ENCODE results near the gene FOXP2.

Gene FOXP2

DNA sequence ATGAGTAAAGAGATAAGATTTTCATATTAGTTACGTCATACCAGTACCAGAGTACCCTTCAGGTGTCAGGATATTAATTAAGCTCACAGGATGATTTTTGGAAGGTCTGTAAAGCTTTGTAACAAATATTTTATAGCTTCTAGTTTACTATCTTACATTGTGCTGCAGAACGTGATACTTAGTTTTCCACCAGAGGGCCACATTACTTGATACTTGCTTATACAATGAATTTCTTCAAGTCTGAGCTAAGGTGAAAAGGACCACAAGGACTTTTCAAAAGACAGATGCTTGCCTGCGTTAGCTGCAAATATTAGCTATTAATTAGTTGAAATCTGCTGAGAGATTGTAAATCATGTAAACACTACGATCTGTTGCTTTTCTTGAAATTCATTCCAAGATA lies 12.2 kb downstream of the FOXP2 start:
- no peaks in the 10 kb centered on the region for H3K9me3 ChIP-seq (ENCODE audit: control insufficient read depth, insufficient read depth, low read depth, low read length)
- no peak overlapping the region for H3K27ac ChIP-seq (ENCODE audit: extremely low read depth, low read depth, low read length)
- no peaks in the 10 kb centered on the region for H3K36me3 ChIP-seq (ENCODE audit: control insufficient read depth in 2 of 2, insufficient read depth in 1 of 2, low read length in 2 of 2)
- no peak overlapping the region for H3K4me3 ChIP-seq (ENCODE audit: low read depth, low read length)
- no peaks in the 10 kb centered on the region for H3K4me1 ChIP-seq (ENCODE audit: control insufficient read depth, insufficient read depth, low read length)
- ChIA-PET CTCF (interaction anchor here (0.5 to 3.6 kb wide), 22 partner anchors 12 to 1291 kb away, joined by 3 to 39 read pairs (median 3); partner anchors contain the start of gene FOXP2), POLR2A (no interaction called here)
- TF ChIP-seq ZNF335 (tag by site-specific recombination; conservative IDR thresholded peaks at IDR 0.05) (peak; percentile 34; the same call in 1 of the 2 replicates), ZNF37A (tag by site-specific recombination; IDR thresholded peaks at IDR 0.05) (no peak), ZNF121 (tag by site-specific recombination; IDR thresholded peaks at IDR 0.05) (no peak), ZNF701 (tag by site-specific recombination; IDR thresholded peaks at IDR 0.05) (no peak), ZNF654 (tag by site-specific recombination; IDR thresholded peaks at IDR 0.05; ENCODE audit: low read depth) (peak; percentile 39; the same call in 1 of the 2 replicates)

DNA sequence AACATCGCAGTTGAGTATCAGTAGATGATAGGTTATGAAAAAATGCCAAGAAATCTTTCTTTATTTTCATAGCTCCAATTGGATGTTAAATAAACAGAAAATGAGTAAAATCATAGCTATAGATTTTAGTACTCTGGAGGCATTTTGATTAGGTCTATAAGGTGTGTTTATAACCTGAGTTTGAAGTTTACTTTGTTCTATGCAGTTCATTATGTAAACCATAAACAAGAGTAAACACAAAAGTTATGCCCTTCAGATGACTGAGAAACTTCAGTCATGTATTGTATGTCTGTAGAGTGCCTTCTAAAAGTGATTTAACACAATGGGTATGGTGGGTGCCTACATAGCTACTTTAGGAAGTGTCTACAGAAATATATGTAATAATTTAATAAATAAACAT lies 13.6 kb downstream of the FOXP2 start:
- POLR2A ChIA-PET = no interaction called here
- Histone ChIP-seq H3K4me1 (ENCODE audit: control insufficient read depth, insufficient read depth, low read length) (0 out of 2 replicates have a peak, but pooled peaks cover 7% of the 10 kb centered on the region), H3K4me3 (ENCODE audit: low read depth, low read length) (no peak overlapping the region), H3K27ac (ENCODE audit: extremely low read depth, low read depth, low read length) (no peak overlapping the region), H3K36me3 (ENCODE audit: control insufficient read depth in 2 of 2, insufficient read depth in 1 of 2, low read length in 2 of 2) (no peaks in the 10 kb centered on the region), H3K9me3 (ENCODE audit: control insufficient read depth, insufficient read depth, low read depth, low read length) (no peaks in the 10 kb centered on the region)
- CTCF ChIA-PET = interaction anchor here (2.1 to 3.6 kb wide), 3 partner anchors 19 to 234 kb away, joined by 6 to 39 read pairs (median 7); no protein-coding TSS in a partner anchor
- no peak for TF ChIP-seq ZNF449 (tag by site-specific recombination; IDR thresholded peaks at IDR 0.05)
- no peak for TF ChIP-seq ZNF488 (tag by site-specific recombination; IDR thresholded peaks at IDR 0.05)
- no peak for TF ChIP-seq ZNF513 (tag by site-specific recombination; IDR thresholded peaks at IDR 0.05)
- TF ChIP-seq ZFP3 (tag by site-specific recombination; IDR thresholded peaks at IDR 0.05; ENCODE audit: low read depth) = no peak
- no peak for TF ChIP-seq ZNF585B (tag by site-specific recombination; IDR thresholded peaks at IDR 0.05)
- no peak for TF ChIP-seq ZNF548 (tag by site-specific recombination; IDR thresholded peaks at IDR 0.05)
- no peak for TF ChIP-seq ZNF433 (tag by site-specific recombination; IDR thresholded peaks at IDR 0.05; ENCODE audit: low read depth)
- no peak for TF ChIP-seq ZNF16 (tag by site-specific recombination; IDR thresholded peaks at IDR 0.05; ENCODE audit: low read depth)
- TF ChIP-seq PRDM2 (tag by site-specific recombination; IDR thresholded peaks at IDR 0.05; ENCODE audit: borderline replicate concordance) = no peak
- no peak for TF ChIP-seq ZBTB48 (tag by site-specific recombination; IDR thresholded peaks at IDR 0.05)
- TF ChIP-seq, protein P1, sequence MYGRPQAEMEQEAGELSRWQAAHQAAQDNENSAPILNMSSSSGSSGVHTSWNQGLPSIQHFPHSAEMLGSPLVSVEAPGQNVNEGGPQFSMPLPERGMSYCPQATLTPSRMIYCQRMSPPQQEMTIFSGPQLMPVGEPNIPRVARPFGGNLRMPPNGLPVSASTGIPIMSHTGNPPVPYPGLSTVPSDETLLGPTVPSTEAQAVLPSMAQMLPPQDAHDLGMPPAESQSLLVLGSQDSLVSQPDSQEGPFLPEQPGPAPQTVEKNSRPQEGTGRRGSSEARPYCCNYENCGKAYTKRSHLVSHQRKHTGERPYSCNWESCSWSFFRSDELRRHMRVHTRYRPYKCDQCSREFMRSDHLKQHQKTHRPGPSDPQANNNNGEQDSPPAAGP (tag by site-specific recombination; IDR thresholded peaks at IDR 0.05) = no peak
- TF ChIP-seq, protein P2, sequence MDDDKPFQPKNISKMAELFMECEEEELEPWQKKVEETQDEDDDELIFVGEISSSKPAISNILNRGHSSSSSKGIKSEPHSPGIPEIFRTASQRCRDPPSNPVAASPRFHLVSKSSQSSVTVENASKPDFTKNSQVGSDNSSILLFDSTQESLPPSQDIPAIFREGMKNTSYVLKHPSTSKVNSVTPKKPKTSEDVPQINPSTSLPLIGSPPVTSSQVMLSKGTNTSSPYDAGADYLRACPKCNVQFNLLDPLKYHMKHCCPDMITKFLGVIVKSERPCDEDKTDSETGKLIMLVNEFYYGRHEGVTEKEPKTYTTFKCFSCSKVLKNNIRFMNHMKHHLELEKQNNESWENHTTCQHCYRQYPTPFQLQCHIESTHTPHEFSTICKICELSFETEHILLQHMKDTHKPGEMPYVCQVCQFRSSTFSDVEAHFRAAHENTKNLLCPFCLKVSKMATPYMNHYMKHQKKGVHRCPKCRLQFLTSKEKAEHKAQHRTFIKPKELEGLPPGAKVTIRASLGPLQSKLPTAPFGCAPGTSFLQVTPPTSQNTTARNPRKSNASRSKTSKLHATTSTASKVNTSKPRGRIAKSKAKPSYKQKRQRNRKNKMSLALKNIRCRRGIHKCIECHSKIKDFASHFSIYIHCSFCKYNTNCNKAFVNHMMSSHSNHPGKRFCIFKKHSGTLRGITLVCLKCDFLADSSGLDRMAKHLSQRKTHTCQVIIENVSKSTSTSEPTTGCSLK (tag by site-specific recombination; IDR thresholded peaks at IDR 0.05) = no peak
- TF ChIP-seq, protein P3, sequence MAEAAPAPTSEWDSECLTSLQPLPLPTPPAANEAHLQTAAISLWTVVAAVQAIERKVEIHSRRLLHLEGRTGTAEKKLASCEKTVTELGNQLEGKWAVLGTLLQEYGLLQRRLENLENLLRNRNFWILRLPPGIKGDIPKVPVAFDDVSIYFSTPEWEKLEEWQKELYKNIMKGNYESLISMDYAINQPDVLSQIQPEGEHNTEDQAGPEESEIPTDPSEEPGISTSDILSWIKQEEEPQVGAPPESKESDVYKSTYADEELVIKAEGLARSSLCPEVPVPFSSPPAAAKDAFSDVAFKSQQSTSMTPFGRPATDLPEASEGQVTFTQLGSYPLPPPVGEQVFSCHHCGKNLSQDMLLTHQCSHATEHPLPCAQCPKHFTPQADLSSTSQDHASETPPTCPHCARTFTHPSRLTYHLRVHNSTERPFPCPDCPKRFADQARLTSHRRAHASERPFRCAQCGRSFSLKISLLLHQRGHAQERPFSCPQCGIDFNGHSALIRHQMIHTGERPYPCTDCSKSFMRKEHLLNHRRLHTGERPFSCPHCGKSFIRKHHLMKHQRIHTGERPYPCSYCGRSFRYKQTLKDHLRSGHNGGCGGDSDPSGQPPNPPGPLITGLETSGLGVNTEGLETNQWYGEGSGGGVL (tag by site-specific recombination; IDR thresholded peaks at IDR 0.05) = no peak

All from HEK293 (cell line).